GM10847 (cell line): ENCODE results near the gene RGR.

Source experiments
- POLR2A ChIP-seq: IDR thresholded peaks from 2 replicates; pipeline ENCODE4 v1.6.1; 2011; ENCODE audit not compliant: insufficient read length; ENCODE audit errors: extremely low read depth

Gene RGR, protein sequence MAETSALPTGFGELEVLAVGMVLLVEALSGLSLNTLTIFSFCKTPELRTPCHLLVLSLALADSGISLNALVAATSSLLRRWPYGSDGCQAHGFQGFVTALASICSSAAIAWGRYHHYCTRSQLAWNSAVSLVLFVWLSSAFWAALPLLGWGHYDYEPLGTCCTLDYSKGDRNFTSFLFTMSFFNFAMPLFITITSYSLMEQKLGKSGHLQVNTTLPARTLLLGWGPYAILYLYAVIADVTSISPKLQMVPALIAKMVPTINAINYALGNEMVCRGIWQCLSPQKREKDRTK

DNA sequence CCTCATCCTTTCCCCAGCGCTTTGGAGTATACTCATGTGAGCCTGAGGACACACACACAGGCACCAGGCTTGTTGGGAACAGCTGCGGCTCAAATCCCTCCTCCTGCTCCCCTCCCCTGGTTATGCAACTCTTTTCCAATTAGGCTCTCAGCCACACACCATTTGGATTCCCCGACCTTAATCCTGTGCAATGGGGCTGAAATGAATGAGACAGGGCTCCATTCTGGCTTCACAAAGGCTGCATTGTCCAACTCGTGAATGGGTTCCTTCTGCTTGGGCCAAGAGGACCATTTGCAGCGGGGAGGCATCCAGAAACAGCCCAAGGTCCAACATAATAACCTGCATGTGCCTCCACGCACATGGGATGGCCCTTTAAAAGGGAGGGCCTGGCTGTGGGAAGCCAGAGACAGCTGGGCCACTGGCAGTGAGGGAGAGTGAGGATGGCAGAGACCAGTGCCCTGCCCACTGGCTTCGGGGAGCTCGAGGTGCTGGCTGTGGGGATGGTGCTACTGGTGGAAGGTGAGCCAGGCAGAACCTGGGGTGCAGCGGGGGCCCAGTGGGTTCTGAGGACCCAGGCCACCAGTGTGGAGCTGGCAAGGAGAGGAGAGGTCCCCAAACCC lies at the start of gene RGR:
Gene RGR (plus strand): TSS at position 403 of the 620 bp plus-strand sequence. CDS start 38 bp downstream, at position 441.
- TF ChIP-seq POLR2A, result no peak

GRCh38 chr10:84196083-84196482 lies 48.8 kb upstream of the RGR start:
- no peak for TF ChIP-seq POLR2A

- no peak for TF ChIP-seq POLR2A
These were observed 47.9 kb upstream of the RGR start for GRCh38 chr10:84196941-84197340.

DNA sequence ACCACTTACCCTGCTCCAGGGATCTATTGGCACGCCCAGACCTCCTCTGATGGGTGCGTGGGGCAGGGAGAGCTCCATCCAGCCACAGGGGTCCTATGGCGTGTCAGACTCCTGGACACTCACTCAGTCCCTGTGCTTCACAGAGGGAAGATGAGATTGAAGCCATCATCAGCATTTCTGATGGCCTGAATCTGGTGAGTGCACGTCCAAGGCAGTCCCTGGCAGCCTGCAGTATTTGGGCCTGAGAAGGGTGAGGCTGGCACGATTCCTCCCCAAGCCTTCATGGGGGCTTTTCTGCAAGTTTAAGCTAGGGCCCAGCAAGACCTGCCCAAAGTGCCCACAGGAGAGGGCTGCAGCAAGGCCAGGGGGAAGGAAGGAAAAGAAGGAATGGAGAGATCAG lies 47.2 kb upstream of the RGR start:
- TF ChIP-seq POLR2A, result no peak

DNA sequence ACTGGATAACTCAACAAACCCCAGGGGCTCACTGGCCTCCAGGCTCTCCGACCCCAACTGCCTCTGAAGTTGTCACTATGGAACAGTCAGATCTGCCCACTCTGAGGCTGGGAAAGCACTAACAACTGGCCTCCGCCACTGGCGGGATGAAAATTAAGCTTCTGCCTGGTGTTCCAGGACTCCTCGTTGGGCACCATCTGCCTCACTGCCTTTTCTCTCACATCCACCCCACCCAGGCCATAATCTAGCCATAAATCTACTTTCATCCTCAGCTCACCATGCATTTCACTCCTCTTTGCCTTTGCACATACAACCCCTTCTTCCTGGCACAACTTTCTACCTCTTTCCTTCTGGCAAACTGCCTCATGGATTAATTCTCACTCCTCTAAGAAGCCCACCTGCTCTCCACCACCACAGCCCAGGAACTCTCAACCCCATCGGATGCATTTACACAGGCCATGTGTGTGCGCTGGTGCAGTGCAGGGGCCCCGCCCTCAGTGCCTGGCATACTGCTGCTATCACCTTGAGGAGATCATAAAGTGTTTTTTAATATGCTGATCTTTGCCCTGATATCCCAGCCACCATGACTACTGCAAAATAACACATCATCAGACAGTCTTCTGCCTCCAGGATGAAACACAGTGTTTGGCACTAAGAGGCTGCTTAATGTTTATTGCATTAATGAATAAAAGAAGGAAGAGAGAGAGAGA lies 46.5 kb upstream of the RGR start:
- no peak for TF ChIP-seq POLR2A

GRCh38 chr10:84200537-84201243 lies 44.2 kb upstream of the RGR start:
- no peak for TF ChIP-seq POLR2A

- no peak for TF ChIP-seq POLR2A
These were observed 43.6 kb upstream of the RGR start for GRCh38 chr10:84201244-84201606.

DNA sequence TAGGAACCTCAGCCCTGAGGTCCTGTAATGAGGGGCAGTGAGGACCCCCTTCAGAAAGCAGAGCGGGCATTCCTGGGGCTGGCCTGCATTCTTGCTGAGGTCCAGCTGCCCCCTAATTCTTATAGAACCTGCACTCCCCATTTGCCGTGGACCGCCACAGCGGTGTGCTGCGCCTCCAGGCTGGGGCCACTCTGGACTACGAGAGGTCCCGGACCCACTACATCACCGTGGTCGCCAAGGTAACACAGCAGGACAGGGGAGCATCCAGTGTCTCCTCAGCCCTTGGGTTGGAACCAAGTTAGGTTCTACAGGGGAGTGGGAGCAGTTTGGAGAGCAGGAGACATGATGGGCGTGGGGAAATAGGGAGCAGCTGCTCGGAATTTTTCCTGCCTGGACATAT lies 43.2 kb upstream of the RGR start:
- no peak for TF ChIP-seq POLR2A

- TF ChIP-seq POLR2A, result no peak
These were observed 42.5 kb upstream of the RGR start for GRCh38 chr10:84202349-84202748.

GRCh38 chr10:84204122-84204521 lies 40.7 kb upstream of the RGR start:
- no peak for TF ChIP-seq POLR2A

DNA sequence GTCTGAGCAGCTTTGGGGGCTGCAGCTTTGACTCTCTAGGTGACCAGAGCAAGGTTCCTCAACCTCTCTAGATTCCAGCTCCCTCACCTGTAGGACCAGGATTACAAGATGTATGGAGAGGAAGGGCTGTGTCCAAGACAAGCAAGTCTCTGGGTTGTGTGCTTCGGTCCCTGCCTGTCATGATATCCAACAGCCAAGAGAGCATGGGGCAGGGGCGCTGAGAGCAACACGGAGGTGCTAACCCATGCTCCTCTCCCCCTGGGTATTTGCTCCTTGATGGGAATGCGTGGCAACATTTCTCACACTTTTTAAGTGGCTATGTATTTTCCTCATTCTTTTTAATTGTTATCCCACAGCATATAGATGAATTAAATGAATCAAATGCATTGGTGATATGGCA lies 40.2 kb upstream of the RGR start:
- no peak for TF ChIP-seq POLR2A

DNA sequence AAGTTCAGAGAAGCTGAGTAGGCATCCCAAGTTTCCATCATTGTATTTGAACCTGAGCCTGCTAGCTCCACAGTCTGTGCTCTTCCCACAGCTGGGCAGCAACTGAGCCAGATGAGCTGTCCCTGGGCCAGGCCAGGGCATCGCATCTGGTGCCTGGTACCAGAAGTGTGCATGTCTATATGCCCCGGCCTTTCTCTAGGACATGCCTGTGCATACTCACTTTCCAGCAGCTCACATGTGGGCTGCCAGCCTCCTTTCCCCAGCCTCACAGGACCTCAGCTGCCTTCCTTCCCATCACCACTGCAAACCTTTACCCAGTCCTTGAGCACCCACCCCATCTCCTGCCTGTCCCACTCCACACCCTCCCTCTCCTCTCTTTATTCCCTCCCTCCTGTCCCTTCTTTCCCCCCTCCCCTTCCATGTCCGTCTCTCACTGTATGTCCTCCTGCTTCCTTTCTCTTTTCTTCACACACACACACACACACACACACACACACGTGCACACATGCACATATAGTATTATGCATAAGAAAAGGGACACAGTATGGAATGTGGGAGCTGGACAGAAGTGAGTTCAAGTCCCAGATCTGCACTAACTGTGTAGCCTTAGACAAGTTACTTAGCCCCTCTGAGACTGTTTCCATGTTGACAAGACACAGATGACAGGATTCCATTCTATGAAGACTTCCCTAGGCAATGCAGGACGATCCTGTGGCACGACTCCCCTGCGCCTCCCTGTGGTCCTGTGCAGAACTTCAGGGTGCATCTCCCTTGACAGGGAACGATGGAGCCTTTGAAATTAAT lies 39.6 kb upstream of the RGR start:
- no peak for TF ChIP-seq POLR2A

GRCh38 chr10:84205853-84206525 lies 38.9 kb upstream of the RGR start:
- no peak for TF ChIP-seq POLR2A

- no peak for TF ChIP-seq POLR2A
These were observed 36.8 kb upstream of the RGR start for GRCh38 chr10:84208023-84208422.
